DND-41 (cell line): ENCODE results near the gene SGMS1.

Source experiments
- EZH2 ChIP-seq: IDR thresholded peaks from 3 replicates; pipeline ENCODE4 v1.6.1; 2012; ENCODE audit warnings: borderline replicate concordance, low read depth, mild to moderate bottlenecking, moderate library complexity, low read length, inconsistent platforms; ENCODE audit not compliant: severe bottlenecking
- TF ChIP-seq, protein P1 (sequence below): IDR thresholded peaks from 2 replicates; pipeline ENCODE4 v1.5.1; 2012; ENCODE audit warnings: borderline replicate concordance, low read length, moderate library complexity, mild to moderate bottlenecking; ENCODE audit not compliant: poor library complexity, severe bottlenecking; ENCODE audit errors: extremely low read depth

DNA sequence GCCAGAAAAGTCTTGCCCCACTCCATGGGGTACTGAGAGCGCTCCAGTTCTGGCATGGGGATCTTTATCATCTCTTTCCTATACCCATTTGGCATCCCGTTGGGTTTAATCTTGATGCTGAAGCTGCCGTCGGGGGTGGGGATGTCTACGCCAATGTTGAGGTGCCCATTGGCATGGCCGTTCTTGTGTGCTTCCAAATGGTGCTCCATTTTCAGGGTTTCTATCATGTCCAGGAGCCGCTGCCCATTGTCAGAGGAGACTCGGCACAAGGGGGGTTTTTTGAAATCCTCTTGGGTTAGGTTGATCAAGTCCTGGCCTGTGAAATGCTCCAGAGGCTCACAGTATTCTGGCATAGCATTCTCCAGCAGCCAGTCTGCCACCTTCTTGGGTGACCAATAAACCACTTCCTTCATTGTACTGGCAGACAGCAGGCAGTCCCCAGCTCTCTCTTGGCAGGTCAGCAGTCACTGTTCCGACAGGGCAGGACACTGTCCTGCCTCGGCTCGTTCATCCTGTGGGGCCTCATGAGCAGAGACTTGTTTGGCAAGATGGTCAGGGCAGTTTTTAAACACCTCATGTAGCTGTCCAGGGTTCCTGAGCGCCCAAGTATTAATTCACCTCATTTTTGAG lies 279.9 kb downstream of the SGMS1 start:
- TF ChIP-seq, protein P1, sequence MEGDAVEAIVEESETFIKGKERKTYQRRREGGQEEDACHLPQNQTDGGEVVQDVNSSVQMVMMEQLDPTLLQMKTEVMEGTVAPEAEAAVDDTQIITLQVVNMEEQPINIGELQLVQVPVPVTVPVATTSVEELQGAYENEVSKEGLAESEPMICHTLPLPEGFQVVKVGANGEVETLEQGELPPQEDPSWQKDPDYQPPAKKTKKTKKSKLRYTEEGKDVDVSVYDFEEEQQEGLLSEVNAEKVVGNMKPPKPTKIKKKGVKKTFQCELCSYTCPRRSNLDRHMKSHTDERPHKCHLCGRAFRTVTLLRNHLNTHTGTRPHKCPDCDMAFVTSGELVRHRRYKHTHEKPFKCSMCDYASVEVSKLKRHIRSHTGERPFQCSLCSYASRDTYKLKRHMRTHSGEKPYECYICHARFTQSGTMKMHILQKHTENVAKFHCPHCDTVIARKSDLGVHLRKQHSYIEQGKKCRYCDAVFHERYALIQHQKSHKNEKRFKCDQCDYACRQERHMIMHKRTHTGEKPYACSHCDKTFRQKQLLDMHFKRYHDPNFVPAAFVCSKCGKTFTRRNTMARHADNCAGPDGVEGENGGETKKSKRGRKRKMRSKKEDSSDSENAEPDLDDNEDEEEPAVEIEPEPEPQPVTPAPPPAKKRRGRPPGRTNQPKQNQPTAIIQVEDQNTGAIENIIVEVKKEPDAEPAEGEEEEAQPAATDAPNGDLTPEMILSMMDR, result no peak
- TF ChIP-seq EZH2, result no peak
